GM12891 (cell line): ENCODE data around the gene CCSER1.

Source experiments
- PAX5 ChIP-seq: IDR thresholded peaks from 2 replicates; pipeline ENCODE4 v1.6.1; 2011; ENCODE audit warnings: low read length, moderate library complexity, mild to moderate bottlenecking; ENCODE audit not compliant: insufficient read depth, severe bottlenecking
- POLR2A ChIP-seq: IDR thresholded peaks from 2 replicates; pipeline ENCODE4 v1.6.1; 2011; ENCODE audit warnings: low read depth, low read length, control low read depth
- POLR2AphosphoS5 ChIP-seq: IDR thresholded peaks from 2 replicates; pipeline ENCODE4 v1.6.1; 2011; ENCODE audit warnings: low read depth, low read length, control low read depth
- TAF1 ChIP-seq: IDR thresholded peaks from 2 replicates; pipeline ENCODE4 v1.6.1; 2011; ENCODE audit warnings: low read depth, low read length, control low read depth

DNA sequence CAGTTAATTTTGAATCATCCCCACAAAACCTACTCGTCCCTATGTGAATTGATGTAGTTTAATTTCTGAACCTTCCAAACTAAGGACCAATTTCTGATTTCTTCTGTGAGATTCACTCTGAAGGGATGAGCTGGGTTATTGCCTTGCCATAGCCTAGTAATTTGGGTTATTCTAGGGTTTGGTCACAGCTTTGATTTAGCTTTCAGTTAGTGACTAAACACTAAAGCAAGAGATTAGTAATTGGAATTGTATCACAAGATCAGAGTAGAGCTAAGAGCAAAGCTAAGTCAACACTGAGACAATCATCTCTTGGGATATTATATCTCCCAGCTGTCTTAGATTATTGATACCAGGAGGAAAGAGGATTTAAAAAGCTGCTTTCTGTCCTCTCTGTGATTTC is 588.0 kb downstream of the CCSER1 start:
- TF ChIP-seq POLR2A = no peak
- no peak for TF ChIP-seq POLR2AphosphoS5
- TF ChIP-seq TAF1 = no peak
- no peak for TF ChIP-seq PAX5
